GM12878 (cell line): ENCODE results near the gene GRK1. TPM values are rescaled to one million over a fixed set of nuclear protein-coding genes. Genes with fewer than 3 reads are reported as not detected.

Experiments
- ATAC-seq: fragments of 200-7000 bp; cut with Tn5 transposase; 3 replicates; pipeline ENCODE4 v1.9.1; 2020; ENCODE audit warnings: mild to moderate bottlenecking, moderate library complexity
- BruUV-seq: library from RNA; stranded (reverse); fragments of 400-500 nt; replicated peaks from 2 replicates; lab custom pipeline; 2021; lab: Mats Ljungman, UMichigan
- CTCF ChIA-PET: fragments of 300-600 bp; sonication (Branson Sonifier 250); formaldehyde crosslinking; extraction: SDS; loops from one replicate; lab custom pipeline; 2021; ENCODE audit warnings: inconsistent platforms; lab: Yijun Ruan, JAX
- POLR2A ChIA-PET: fragments of 350-600 bp; formaldehyde crosslinking; extraction: SDS; loops from one replicate; lab custom pipeline; 2021; ENCODE audit warnings: inconsistent platforms; lab: Charles Lee
- RAD21 ChIA-PET: fragments of 300-600 bp; sonication (Branson Sonifier 250); formaldehyde crosslinking; loops from one replicate; lab custom pipeline; 2023; ENCODE audit warnings: antibody characterized with exemption; ENCODE audit not compliant: unreplicated experiment; lab: Charles Lee
- SMC1A ChIA-PET: fragments of 300-600 bp; sonication (Branson Sonifier 250); formaldehyde crosslinking; loops from one replicate; lab custom pipeline; 2023; ENCODE audit not compliant: unreplicated experiment, uncharacterized antibody; lab: Charles Lee
- DNase-seq: peaks from one replicate; pipeline ENCODE4 v3.0.0-alpha.2; 2011; ENCODE audit warnings: low read depth, low spot score
- FAIRE-seq: peaks from 3 replicates; lab custom pipeline; 2011; peaks lifted over from hg19 to GRCh38; lab: Jason Lieb, UNC
- H2AFZ ChIP-seq: 2 replicates; pipeline ENCODE4 v1.6.0; 2011; ENCODE audit warnings: low read depth, low read length, control low read depth; ENCODE audit not compliant: control insufficient read depth
- H3K27ac ChIP-seq: 2 replicates; pipeline ENCODE4 v1.5.1; 2011; ENCODE audit warnings: control low read depth; ENCODE audit not compliant: control insufficient read depth, insufficient read depth
- H3K27me3 ChIP-seq, 2 experiments: replicated peaks in 1 of 2; 2 replicates each; pipeline versions ENCODE4 v1.6.0 to v1.6.1; 2011; ENCODE audit warnings: low read length in 1 of 2; ENCODE audit not compliant: control insufficient read depth in 2 of 2, insufficient read depth in 2 of 2
- H3K36me3 ChIP-seq, 2 experiments: 2 replicates each; pipeline ENCODE4 v1.5.1; 2011; ENCODE audit warnings: low read length in 1 of 2; ENCODE audit not compliant: control insufficient read depth in 2 of 2, insufficient read depth in 2 of 2
- H3K4me1 ChIP-seq: 2 replicates; pipeline ENCODE4 v1.6.1; 2011; ENCODE audit warnings: mild to moderate bottlenecking, low read length, moderate library complexity, mixed read lengths; ENCODE audit not compliant: control insufficient read depth, insufficient read depth
- H3K4me2 ChIP-seq: 2 replicates; pipeline ENCODE4 v1.6.0; 2011; ENCODE audit warnings: control low read depth; ENCODE audit not compliant: control insufficient read depth, insufficient read depth
- H3K4me3 ChIP-seq: fragments of 200-600 bp; sonication (generic); 2 replicates; pipeline ENCODE4 v1.5.1; 2016
- H3K79me2 ChIP-seq: 2 replicates; pipeline ENCODE4 v1.6.0; 2011; ENCODE audit warnings: low read length; ENCODE audit not compliant: control insufficient read depth, insufficient read depth
- H3K9ac ChIP-seq: 2 replicates; pipeline ENCODE4 v1.8.0; 2011; ENCODE audit warnings: low read length, control low read depth, mixed read lengths; ENCODE audit not compliant: control insufficient read depth, insufficient read depth
- H3K9me3 ChIP-seq: replicated peaks from 3 replicates; pipeline ENCODE4 v1.5.1; 2011; ENCODE audit warnings: mild to moderate bottlenecking, low read length; ENCODE audit not compliant: control insufficient read depth, insufficient read depth
- H4K20me1 ChIP-seq: 2 replicates; pipeline ENCODE4 v1.6.0; 2011; ENCODE audit not compliant: control insufficient read depth, insufficient read depth
- BRCA1 ChIP-seq: IDR thresholded peaks from 2 replicates; pipeline ENCODE4 v1.6.1; 2011; ENCODE audit warnings: low read depth, low read length, improper control_type of control experiment
- EED ChIP-seq: sonication (generic); IDR thresholded peaks from 2 replicates; pipeline ENCODE4 v1.6.1; 2016; ENCODE audit warnings: antibody characterized with exemption, low read depth
- GABPA ChIP-seq: IDR thresholded peaks from 2 replicates; pipeline ENCODE4 v1.6.1; 2014; ENCODE audit warnings: antibody characterized with exemption, low read depth, mild to moderate bottlenecking, inconsistent platforms
- KAT2A ChIP-seq: conservative IDR thresholded peaks from 2 replicates; pipeline ENCODE4 v1.6.1; 2011; ENCODE audit warnings: low read depth, low read length; ENCODE audit not compliant: control insufficient read depth
- POLR2A ChIP-seq: IDR thresholded peaks from 2 replicates; pipeline ENCODE4 v1.6.1; 2011; ENCODE audit warnings: low read depth, mild to moderate bottlenecking, low read length
- TCF7 ChIP-seq: IDR thresholded peaks from 2 replicates; pipeline ENCODE4 v1.6.1; 2014; ENCODE audit warnings: antibody characterized with exemption, borderline replicate concordance
- YBX1 ChIP-seq: fragments of 450-650 bp; IDR thresholded peaks from 2 replicates; pipeline ENCODE4 v1.6.1; 2016; ENCODE audit warnings: antibody characterized with exemption
- ZNF217 ChIP-seq: fragments of 450-650 bp; IDR thresholded peaks from 2 replicates; pipeline ENCODE4 v1.6.1; 2017; ENCODE audit warnings: antibody characterized with exemption, mild to moderate bottlenecking
- ZSCAN29 ChIP-seq: fragments of 450-650 bp; IDR thresholded peaks from 2 replicates; pipeline ENCODE4 v1.6.1; 2017; ENCODE audit warnings: mild to moderate bottlenecking, moderate library complexity
- WGBS: methylation state at CpG from one replicate; pipeline ENCODE4 v1.1.6; 2016; ENCODE audit warnings: low lambda C conversion rate; ENCODE audit not compliant: insufficient replicate concordance, insufficient coverage; ENCODE audit errors: missing lambda C conversion rate; 5-methylcytosine and 5-hydroxymethylcytosine counted together
- in situ Hi-C: fragments of 300-500 bp; cut with MboI; formaldehyde crosslinking; loops from 9 replicates; pipeline ENCODE4 v1.14.3; 2018; ENCODE audit warnings: mixed read lengths
- intact Hi-C: fragments of 100-400 bp; cut with micrococcal nuclease; formaldehyde crosslinking; loops from one replicate; pipeline ENCODE4 v1.14.2; 2022; ENCODE audit not compliant: unreplicated experiment
- polyA plus RNA-seq, 11 experiments: library from polyadenylated mRNA; depleted of rRNA in 4 of 11; unstranded in 6 of 11; stranded (reverse) in 5 of 11; fragments of >200 nt; fragmentation: Nextera tagmentation in 4 of 11; fragmentation: Illumina TruSeq in 1 of 11; extraction: Ambion mirVana in 4 of 11; extraction: Trizol in 1 of 11; gene quantifications; 1 replicate in 1 of 11; 2 replicates in 10 of 11; pipeline versions ENCODE4 v1.2.1 to v1.2.3, GENCODE V29; 2011 to 2016; ENCODE audit warnings: inconsistent platforms in 2 of 11, missing spikeins in 2 of 11, low read depth in 1 of 11
- total RNA-seq, 4 experiments: library from RNA; depleted of rRNA in 3 of 4; stranded (reverse); fragments of >200 nt in 3 of 4; fragmentation: Illumina TruSeq in 1 of 4; extraction: Trizol in 1 of 4; gene quantifications; 2 replicates each; pipeline versions ENCODE4 v1.2.1 to v1.2.3, GENCODE V29; 2013 to 2021
- TF ChIP-seq, protein P1 (sequence below): fragments of 450-650 bp; IDR thresholded peaks from 2 replicates; pipeline ENCODE4 v1.6.1; 2016; ENCODE audit warnings: mild to moderate bottlenecking
- TF ChIP-seq, protein P2 (sequence below): fragments of 150-350 bp; IDR thresholded peaks from 2 replicates; pipeline ENCODE4 v1.6.1; 2016; ENCODE audit warnings: low read depth, low read length
- TF ChIP-seq, protein P3 (sequence below): fragments of 450-650 bp; formaldehyde crosslinking; IDR thresholded peaks from 2 replicates; pipeline ENCODE4 v1.4.0; 2020; ENCODE audit warnings: mild to moderate bottlenecking, moderate library complexity

GRK1 gene
- total and polyA plus RNA-seq, 10 of the 15 experiments (the other 5 are each of a cell fraction or from before 2014, with no cell fraction given) = under 0.01 to 0.04 TPM; not detected in 8

DNA sequence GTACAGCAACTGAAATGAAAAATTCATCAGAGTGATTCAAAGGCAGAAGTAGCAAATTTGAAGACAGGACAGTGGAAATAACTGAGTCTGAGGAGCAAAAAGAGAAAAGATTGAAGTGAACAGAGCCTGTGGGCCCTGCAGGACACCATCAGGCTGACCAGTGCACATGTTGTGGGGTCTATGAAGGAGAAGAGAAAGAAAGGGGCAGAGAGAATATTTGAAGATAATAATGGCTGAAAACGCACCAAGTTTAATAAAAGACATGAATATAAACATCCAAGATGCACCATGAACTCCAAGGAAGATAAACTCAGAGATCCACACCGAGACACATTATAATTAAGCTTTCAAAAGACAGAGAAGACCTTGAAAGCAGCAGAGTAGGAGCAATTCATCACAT lies 24.5 kb upstream of the GRK1 start:
- FAIRE-seq = no peak
- WGBS = 88% methylated on average over 2 of the region's 2 CpGs

DNA sequence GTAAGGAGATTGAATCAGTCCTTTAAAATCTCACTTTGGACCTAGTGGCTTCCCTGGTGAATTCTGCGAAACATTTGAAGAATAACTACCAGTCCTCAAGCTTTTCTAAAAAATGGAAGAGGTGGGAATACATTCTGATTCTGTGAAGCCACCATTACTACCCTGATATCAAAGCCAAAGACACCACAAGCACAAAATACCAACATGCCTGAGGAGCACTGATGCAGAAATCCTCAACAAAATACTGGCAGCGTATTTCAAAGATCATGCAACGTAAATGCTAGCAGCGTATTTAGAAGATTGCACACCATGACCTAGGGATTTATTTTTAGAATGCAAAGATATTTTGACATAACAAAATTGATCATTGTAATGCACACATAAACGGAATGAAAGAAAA lies 23.4 kb upstream of the GRK1 start:
- CTCF ChIA-PET = no interaction called here
- Histone ChIP-seq H3K27me3 (no peaks in the 10 kb centered on the region), H3K9me3 (no peaks in the 10 kb centered on the region), H3K9ac (no peak overlapping the region), H3K79me2 (no peaks in the 10 kb centered on the region), H3K27ac (no peak overlapping the region), H3K4me3 (no peak overlapping the region), H4K20me1 (no peaks in the 10 kb centered on the region), H2AFZ (no peak overlapping the region), H3K4me1 (no peaks in the 10 kb centered on the region), H3K4me2 (no peak overlapping the region), H3K36me3 (peaks cover 9 to 16% of the 10 kb centered on the region in 2 experiments)
- intact Hi-C loops (no loop called here), in situ Hi-C loops (no loop called here)
- RAD21 ChIA-PET = no interaction called here
- FAIRE-seq (no peak), ATAC-seq (no peak), DNase-seq (no peak)
- no TSS peak for BruUV-seq
- WGBS = 46% methylated on average over 5 of the region's 5 CpGs
- POLR2A ChIA-PET = no interaction called here
- SMC1A ChIA-PET = no interaction called here
- TF ChIP-seq TCF7 (no peak), GABPA (no peak), EED (no peak), KAT2A (no peak), POLR2A (no peak), YBX1 (no peak), BRCA1 (no peak), ZNF217 (no peak)
- TF ChIP-seq, protein P1, sequence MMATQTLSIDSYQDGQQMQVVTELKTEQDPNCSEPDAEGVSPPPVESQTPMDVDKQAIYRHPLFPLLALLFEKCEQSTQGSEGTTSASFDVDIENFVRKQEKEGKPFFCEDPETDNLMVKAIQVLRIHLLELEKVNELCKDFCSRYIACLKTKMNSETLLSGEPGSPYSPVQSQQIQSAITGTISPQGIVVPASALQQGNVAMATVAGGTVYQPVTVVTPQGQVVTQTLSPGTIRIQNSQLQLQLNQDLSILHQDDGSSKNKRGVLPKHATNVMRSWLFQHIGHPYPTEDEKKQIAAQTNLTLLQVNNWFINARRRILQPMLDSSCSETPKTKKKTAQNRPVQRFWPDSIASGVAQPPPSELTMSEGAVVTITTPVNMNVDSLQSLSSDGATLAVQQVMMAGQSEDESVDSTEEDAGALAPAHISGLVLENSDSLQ = no peak
- TF ChIP-seq, protein P2, sequence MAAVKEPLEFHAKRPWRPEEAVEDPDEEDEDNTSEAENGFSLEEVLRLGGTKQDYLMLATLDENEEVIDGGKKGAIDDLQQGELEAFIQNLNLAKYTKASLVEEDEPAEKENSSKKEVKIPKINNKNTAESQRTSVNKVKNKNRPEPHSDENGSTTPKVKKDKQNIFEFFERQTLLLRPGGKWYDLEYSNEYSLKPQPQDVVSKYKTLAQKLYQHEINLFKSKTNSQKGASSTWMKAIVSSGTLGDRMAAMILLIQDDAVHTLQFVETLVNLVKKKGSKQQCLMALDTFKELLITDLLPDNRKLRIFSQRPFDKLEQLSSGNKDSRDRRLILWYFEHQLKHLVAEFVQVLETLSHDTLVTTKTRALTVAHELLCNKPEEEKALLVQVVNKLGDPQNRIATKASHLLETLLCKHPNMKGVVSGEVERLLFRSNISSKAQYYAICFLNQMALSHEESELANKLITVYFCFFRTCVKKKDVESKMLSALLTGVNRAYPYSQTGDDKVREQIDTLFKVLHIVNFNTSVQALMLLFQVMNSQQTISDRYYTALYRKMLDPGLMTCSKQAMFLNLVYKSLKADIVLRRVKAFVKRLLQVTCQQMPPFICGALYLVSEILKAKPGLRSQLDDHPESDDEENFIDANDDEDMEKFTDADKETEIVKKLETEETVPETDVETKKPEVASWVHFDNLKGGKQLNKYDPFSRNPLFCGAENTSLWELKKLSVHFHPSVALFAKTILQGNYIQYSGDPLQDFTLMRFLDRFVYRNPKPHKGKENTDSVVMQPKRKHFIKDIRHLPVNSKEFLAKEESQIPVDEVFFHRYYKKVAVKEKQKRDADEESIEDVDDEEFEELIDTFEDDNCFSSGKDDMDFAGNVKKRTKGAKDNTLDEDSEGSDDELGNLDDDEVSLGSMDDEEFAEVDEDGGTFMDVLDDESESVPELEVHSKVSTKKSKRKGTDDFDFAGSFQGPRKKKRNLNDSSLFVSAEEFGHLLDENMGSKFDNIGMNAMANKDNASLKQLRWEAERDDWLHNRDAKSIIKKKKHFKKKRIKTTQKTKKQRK = no peak
- TF ChIP-seq, protein P3, sequence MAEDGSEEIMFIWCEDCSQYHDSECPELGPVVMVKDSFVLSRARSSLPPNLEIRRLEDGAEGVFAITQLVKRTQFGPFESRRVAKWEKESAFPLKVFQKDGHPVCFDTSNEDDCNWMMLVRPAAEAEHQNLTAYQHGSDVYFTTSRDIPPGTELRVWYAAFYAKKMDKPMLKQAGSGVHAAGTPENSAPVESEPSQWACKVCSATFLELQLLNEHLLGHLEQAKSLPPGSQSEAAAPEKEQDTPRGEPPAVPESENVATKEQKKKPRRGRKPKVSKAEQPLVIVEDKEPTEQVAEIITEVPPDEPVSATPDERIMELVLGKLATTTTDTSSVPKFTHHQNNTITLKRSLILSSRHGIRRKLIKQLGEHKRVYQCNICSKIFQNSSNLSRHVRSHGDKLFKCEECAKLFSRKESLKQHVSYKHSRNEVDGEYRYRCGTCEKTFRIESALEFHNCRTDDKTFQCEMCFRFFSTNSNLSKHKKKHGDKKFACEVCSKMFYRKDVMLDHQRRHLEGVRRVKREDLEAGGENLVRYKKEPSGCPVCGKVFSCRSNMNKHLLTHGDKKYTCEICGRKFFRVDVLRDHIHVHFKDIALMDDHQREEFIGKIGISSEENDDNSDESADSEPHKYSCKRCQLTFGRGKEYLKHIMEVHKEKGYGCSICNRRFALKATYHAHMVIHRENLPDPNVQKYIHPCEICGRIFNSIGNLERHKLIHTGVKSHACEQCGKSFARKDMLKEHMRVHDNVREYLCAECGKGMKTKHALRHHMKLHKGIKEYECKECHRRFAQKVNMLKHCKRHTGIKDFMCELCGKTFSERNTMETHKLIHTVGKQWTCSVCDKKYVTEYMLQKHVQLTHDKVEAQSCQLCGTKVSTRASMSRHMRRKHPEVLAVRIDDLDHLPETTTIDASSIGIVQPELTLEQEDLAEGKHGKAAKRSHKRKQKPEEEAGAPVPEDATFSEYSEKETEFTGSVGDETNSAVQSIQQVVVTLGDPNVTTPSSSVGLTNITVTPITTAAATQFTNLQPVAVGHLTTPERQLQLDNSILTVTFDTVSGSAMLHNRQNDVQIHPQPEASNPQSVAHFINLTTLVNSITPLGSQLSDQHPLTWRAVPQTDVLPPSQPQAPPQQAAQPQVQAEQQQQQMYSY = no peak

More for the DNA sequence above, 24.5 kb upstream of the GRK1 start:
- Histone ChIP-seq H3K9ac (no peak overlapping the region), H3K27me3 (no peaks in the 10 kb centered on the region), H3K36me3 (peaks cover 10 to 22% of the 10 kb centered on the region in 2 experiments), H2AFZ (no peak overlapping the region), H3K4me1 (no peaks in the 10 kb centered on the region), H3K4me2 (no peak overlapping the region), H3K27ac (no peak overlapping the region), H3K9me3 (no peaks in the 10 kb centered on the region), H3K4me3 (no peak overlapping the region), H3K79me2 (no peaks in the 10 kb centered on the region), H4K20me1 (no peaks in the 10 kb centered on the region)
- RAD21 ChIA-PET = no interaction called here
- no peak for TF ChIP-seq ZSCAN29
- ATAC-seq (no peak), DNase-seq (no peak)
- in situ Hi-C loops = no loop called here
- SMC1A ChIA-PET = no interaction called here
- no TSS peak for BruUV-seq
- intact Hi-C loops = no loop called here
- POLR2A ChIA-PET = no interaction called here
- CTCF ChIA-PET = no interaction called here
